ENCODE measurements around the gene TMLHE.
"Not testable (repeated sequence)": the region's sequence is repeated elsewhere in the genome, so short reads cannot be mapped to it uniquely, and the experiment has no call there.

TMLHE gene

GRCh38 chrX:155632431-155633100 lies 19.8 kb upstream of the TMLHE start:
- no peak overlapping the region for H3K4me3 ChIP-seq (ENCODE audit: control insufficient read depth, low read depth, low read length)
- TF ChIP-seq CTCF (IDR thresholded peaks at IDR 0.05; ENCODE audit: control insufficient read depth, insufficient read depth, low read depth, low read length, missing control alignments), result no peak
- no peak for DNase-seq (ENCODE audit: low read depth)

GRCh38 chrX:155620110-155620509 lies 7.4 kb upstream of the TMLHE start:
- not testable (repeated sequence) for H3K4me3 ChIP-seq (ENCODE audit: control insufficient read depth, low read depth, low read length); DNase-seq (ENCODE audit: low read depth)

GRCh38 chrX:155615938-155616337 lies 3.2 kb upstream of the TMLHE start:
- no peak overlapping the region for H3K4me3 ChIP-seq (ENCODE audit: control insufficient read depth, low read depth, low read length)
- DNase-seq (ENCODE audit: low read depth), result no peak
- no peak for TF ChIP-seq CTCF (IDR thresholded peaks at IDR 0.05; ENCODE audit: control insufficient read depth, insufficient read depth, low read depth, low read length, missing control alignments)

- DNase-seq (ENCODE audit: low read depth), result no peak
- no peak for TF ChIP-seq CTCF (IDR thresholded peaks at IDR 0.05; ENCODE audit: control insufficient read depth, insufficient read depth, low read depth, low read length, missing control alignments)
- no peak overlapping the region for H3K4me3 ChIP-seq (ENCODE audit: control insufficient read depth, low read depth, low read length)
These were observed 1.3 kb upstream of the TMLHE start for GRCh38 chrX:155613927-155614559.

GRCh38 chrX:155611302-155611701 lies 1.4 kb downstream of the TMLHE start:
- TF ChIP-seq CTCF (IDR thresholded peaks at IDR 0.05; ENCODE audit: control insufficient read depth, insufficient read depth, low read depth, low read length, missing control alignments), result no peak
- peak overlapping the region; percentile 6; the same call in 1 of the 2 replicates for H3K4me3 ChIP-seq (ENCODE audit: control insufficient read depth, low read depth, low read length)
- DNase-seq (ENCODE audit: low read depth), result no peak

DNA sequence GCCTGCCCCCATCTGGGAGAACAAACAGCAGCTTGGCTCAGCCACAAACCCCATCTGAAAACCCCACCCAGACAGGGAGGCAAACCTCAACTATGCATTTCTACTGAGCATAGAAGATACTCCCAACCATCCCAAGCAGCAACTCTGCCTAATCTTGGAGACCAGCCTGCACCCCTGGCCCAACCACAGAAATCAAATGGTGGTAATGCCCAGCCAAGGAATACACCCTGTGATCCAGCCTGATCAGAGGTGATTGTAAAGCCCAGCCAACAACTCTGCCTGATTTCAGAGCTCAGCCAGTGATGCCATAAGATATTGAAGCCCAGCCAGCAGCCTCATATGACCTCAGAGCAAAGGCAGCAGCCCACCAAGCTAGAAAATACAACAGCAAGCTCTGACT lies 19.8 kb downstream of the TMLHE start:
- TF ChIP-seq CTCF (IDR thresholded peaks at IDR 0.05; ENCODE audit: control insufficient read depth, insufficient read depth, low read depth, low read length, missing control alignments), result no peak
- H3K4me3 ChIP-seq (ENCODE audit: control insufficient read depth, low read depth, low read length), result no peak overlapping the region
- no peak for DNase-seq (ENCODE audit: low read depth)

- no peak overlapping the region for H3K4me3 ChIP-seq (ENCODE audit: control insufficient read depth, low read depth, low read length)
- TF ChIP-seq CTCF (IDR thresholded peaks at IDR 0.05; ENCODE audit: control insufficient read depth, insufficient read depth, low read depth, low read length, missing control alignments), result no peak
- no peak for DNase-seq (ENCODE audit: low read depth)
These were observed 20.4 kb downstream of the TMLHE start for GRCh38 chrX:155592331-155592730.

All from AG09309 (cell line).